ENCODE measurements around the gene COMTD1.
"Not testable (repeated sequence)": the region's sequence is repeated elsewhere in the genome, so short reads cannot be mapped to it uniquely, and the experiment has no call there.

COMTD1 gene

GRCh38 chr10:75201793-75202307, 33.9 kb downstream of the COMTD1 start:
- no peak for TF ChIP-seq CTCF (conservative IDR thresholded peaks at IDR 0.05; ENCODE audit: low read depth, low read length)
- no peak for DNase-seq (ENCODE audit: low read depth)
- no peak overlapping the region for H3K4me3 ChIP-seq (ENCODE audit: low read length)

GRCh38 chr10:75199949-75200348, 35.8 kb downstream of the COMTD1 start:
- DNase-seq (ENCODE audit: low read depth); H3K4me3 ChIP-seq (ENCODE audit: low read length): not testable (repeated sequence)

- TF ChIP-seq CTCF (conservative IDR thresholded peaks at IDR 0.05; ENCODE audit: low read depth, low read length): no peak
- H3K4me3 ChIP-seq (ENCODE audit: low read length): no peak overlapping the region
- no peak for DNase-seq (ENCODE audit: low read depth)
These were observed 37.9 kb downstream of the COMTD1 start for GRCh38 chr10:75197906-75198305.

GRCh38 chr10:75197066-75197465, 38.7 kb downstream of the COMTD1 start:
- TF ChIP-seq CTCF (conservative IDR thresholded peaks at IDR 0.05; ENCODE audit: low read depth, low read length): no peak
- DNase-seq (ENCODE audit: low read depth): no peak
- H3K4me3 ChIP-seq (ENCODE audit: low read length): no peak overlapping the region

GRCh38 chr10:75195035-75195763, 40.6 kb downstream of the COMTD1 start:
- no peak overlapping the region for H3K4me3 ChIP-seq (ENCODE audit: low read length)
- no peak for TF ChIP-seq CTCF (conservative IDR thresholded peaks at IDR 0.05; ENCODE audit: low read depth, low read length)
- peak; percentile 31 for DNase-seq (ENCODE audit: low read depth)

GRCh38 chr10:75194625-75195024, 41.1 kb downstream of the COMTD1 start:
- DNase-seq (ENCODE audit: low read depth); H3K4me3 ChIP-seq (ENCODE audit: low read length): not testable (repeated sequence)

GRCh38 chr10:75191821-75192568, 43.8 kb downstream of the COMTD1 start:
- H3K4me3 ChIP-seq (ENCODE audit: low read length): no peak overlapping the region
- no peak for TF ChIP-seq CTCF (conservative IDR thresholded peaks at IDR 0.05; ENCODE audit: low read depth, low read length)
- peak; percentile 42 for DNase-seq (ENCODE audit: low read depth)

All from retinal pigment epithelial cell (primary cell).